HG02763 (cell line): ENCODE results near the gene CLK3.

Experiments
- ATAC-seq: cut with Tn5 transposase; IDR thresholded peaks from one replicate; pipeline ENCODE4 v1.9.1; 2021; ENCODE audit warnings: mild to moderate bottlenecking, moderate library complexity; ENCODE audit not compliant: unreplicated experiment

Gene CLK3

GRCh38 chr15:74676801-74677200, 61.2 kb downstream of the CLK3 start:
- ATAC-seq: no peak
